GM23248 (cell line): ENCODE measurements around the gene OR11G2. TPM values are rescaled to one million over a fixed set of nuclear protein-coding genes. Genes with fewer than 3 reads are reported as not detected.
"Not testable (repeated sequence)": the region's sequence is repeated elsewhere in the genome, so short reads cannot be mapped to it uniquely, and the experiment has no call there.

Experiments
- DNase-seq: peaks from one replicate; pipeline ENCODE4 v3.0.0-alpha.2; 2015
- H2AFZ ChIP-seq: fragments of 200-600 bp; sonication (generic); 2 replicates; pipeline ENCODE4 v1.6.1; 2016; ENCODE audit warnings: antibody characterized with exemption
- H3F3A ChIP-seq: fragments of 200-600 bp; sonication (generic); 2 replicates; pipeline ENCODE4 v1.6.1; 2016; ENCODE audit warnings: mild to moderate bottlenecking, antibody characterized with exemption, mixed run types; ENCODE audit not compliant: insufficient read depth
- H3K27ac ChIP-seq: fragments of 200-600 bp; sonication (generic); 2 replicates; pipeline ENCODE4 v1.5.1; 2016; ENCODE audit warnings: mild to moderate bottlenecking
- H3K27me3 ChIP-seq: fragments of 200-600 bp; sonication (generic); replicated peaks from 2 replicates; pipeline ENCODE4 v1.6.1; 2016; ENCODE audit warnings: mild to moderate bottlenecking; ENCODE audit not compliant: insufficient read depth
- H3K36me3 ChIP-seq: fragments of 200-600 bp; sonication (generic); 2 replicates; pipeline ENCODE4 v1.6.1; 2016; ENCODE audit warnings: low read depth, mild to moderate bottlenecking
- H3K4me1 ChIP-seq: fragments of 200-600 bp; sonication (generic); 2 replicates; pipeline ENCODE4 v1.6.1; 2016; ENCODE audit warnings: mild to moderate bottlenecking; ENCODE audit not compliant: insufficient read depth
- H3K4me2 ChIP-seq: fragments of 200-600 bp; sonication (generic); one replicate; pipeline ENCODE4 v1.6.1; 2016; ENCODE audit warnings: mild to moderate bottlenecking; ENCODE audit not compliant: unreplicated experiment
- H3K4me3 ChIP-seq: fragments of 200-600 bp; sonication (generic); 2 replicates; pipeline ENCODE4 v1.5.1; 2016; ENCODE audit warnings: mild to moderate bottlenecking
- H3K79me2 ChIP-seq: fragments of 200-600 bp; sonication (generic); 2 replicates; pipeline ENCODE4 v1.6.1; 2016; ENCODE audit warnings: mild to moderate bottlenecking; ENCODE audit not compliant: insufficient read depth
- H3K9ac ChIP-seq: fragments of 200-600 bp; sonication (generic); 2 replicates; pipeline ENCODE4 v1.6.1; 2016; ENCODE audit warnings: mild to moderate bottlenecking
- H3K9me2 ChIP-seq: fragments of 200-600 bp; sonication (generic); 2 replicates; pipeline ENCODE4 v1.6.1; 2016; ENCODE audit warnings: mixed run types, mild to moderate bottlenecking, moderate library complexity; ENCODE audit not compliant: insufficient read depth
- H3K9me3 ChIP-seq: fragments of 200-600 bp; sonication (generic); one replicate; pipeline ENCODE4 v1.6.1; 2017; ENCODE audit warnings: low read depth
- H4K20me1 ChIP-seq: fragments of 200-600 bp; sonication (generic); 2 replicates; pipeline ENCODE4 v1.6.0; 2016; ENCODE audit not compliant: insufficient read depth
- EZH2 ChIP-seq: fragments of 200-600 bp; sonication (generic); IDR thresholded peaks from 2 replicates; pipeline ENCODE4 v1.6.1; 2018; ENCODE audit warnings: antibody characterized with exemption, mild to moderate bottlenecking; ENCODE audit not compliant: insufficient read depth, poor library complexity, severe bottlenecking
- EZH2phosphoT487 ChIP-seq: fragments of 200-600 bp; sonication (generic); IDR thresholded peaks from 2 replicates; pipeline ENCODE4 v1.6.1; 2018; ENCODE audit warnings: antibody characterized with exemption, moderate library complexity, mild to moderate bottlenecking, low read depth; ENCODE audit not compliant: insufficient read depth
- WGBS, 2 experiments: methylation state at CpG; one replicate each; pipeline ENCODE4 v1.1.6; 2015 to 2017; ENCODE audit warnings: low lambda C conversion rate in 2 of 2, low coverage in 1 of 2; ENCODE audit errors: missing lambda C conversion rate in 2 of 2; 5-methylcytosine and 5-hydroxymethylcytosine counted together
- in situ Hi-C: fragments of 300-500 bp; cut with MboI; formaldehyde crosslinking; loops from 2 replicates; pipeline ENCODE4 v1.15.0; 2020
- polyA plus RNA-seq: library from polyadenylated mRNA; unstranded; fragments of >200 nt; fragmentation: Nextera tagmentation; extraction: Ambion mirVana; gene quantifications from 2 replicates; pipeline ENCODE4 v1.2.1, GENCODE V29; 2016
- total RNA-seq: library from RNA; depleted of rRNA; stranded (reverse); fragments of >200 nt; shearing (Covaris generic); gene quantifications from 2 replicates; pipeline ENCODE4 v1.2.3, GENCODE V29; 2014

OR11G2 gene
- total and polyA plus RNA-seq, 2 experiments from 2014 or later = not detected

DNA sequence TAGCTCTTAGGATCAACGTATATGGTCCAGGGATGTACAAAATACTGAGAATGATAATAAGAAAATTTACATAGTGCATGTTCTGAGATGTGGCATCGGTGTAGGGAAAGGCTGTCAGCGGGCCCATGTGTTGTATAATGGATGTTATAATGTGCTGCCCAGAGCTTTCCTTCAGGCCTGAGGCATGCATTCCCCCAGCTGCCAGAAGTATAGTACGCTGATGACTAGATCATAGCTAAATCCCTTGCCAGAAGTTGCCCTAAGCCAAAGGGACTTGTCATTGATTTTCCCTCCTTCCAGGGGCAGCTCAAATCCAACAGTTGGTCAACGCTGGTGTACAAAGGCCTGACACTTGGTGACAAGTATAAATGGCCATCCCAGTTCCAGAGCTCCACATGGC, 6.5 kb upstream of the OR11G2 start:
- in situ Hi-C loops = no loop called here
- peak; percentile 61 for DNase-seq
- Histone ChIP-seq H3K4me2 (no peak overlapping the region), H3F3A (no peaks in the 10 kb centered on the region), H3K4me3 (no peak overlapping the region), H3K36me3 (no peaks in the 10 kb centered on the region), H2AFZ (no peak overlapping the region), H3K4me1 (no peaks in the 10 kb centered on the region), H3K27ac (no peak overlapping the region), H3K27me3 (no peaks in the 10 kb centered on the region), H3K79me2 (no peaks in the 10 kb centered on the region), H4K20me1 (no peaks in the 10 kb centered on the region), H3K9ac (no peak overlapping the region), H3K9me3 (no peaks in the 10 kb centered on the region), H3K9me2 (no peaks in the 10 kb centered on the region)
- 19 to 30% methylated on average over 5 of the region's 5 CpGs for WGBS, 2 experiments
- TF ChIP-seq EZH2 (no peak), EZH2phosphoT487 (no peak)

DNA sequence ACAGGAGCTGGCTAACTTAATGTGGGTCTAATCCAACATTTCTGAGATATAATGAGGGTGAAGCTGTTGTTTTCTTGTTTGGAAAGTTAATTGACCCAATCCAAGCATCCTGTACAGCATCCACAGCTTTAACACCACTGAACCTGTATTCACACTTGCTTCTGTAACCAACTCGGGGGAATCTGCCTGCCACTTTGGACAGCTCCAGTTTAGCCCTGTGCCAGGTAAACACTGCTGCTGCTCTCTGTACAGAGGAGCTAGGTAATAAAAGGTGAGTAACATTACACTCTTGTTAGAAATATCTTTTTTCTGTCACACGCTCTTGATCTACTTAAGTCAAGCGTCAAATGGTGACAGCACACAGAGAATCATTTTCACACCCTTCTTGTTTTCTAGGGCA, 700 bp downstream of the OR11G2 start:
- in situ Hi-C loops = no loop called here
- WGBS, 2 experiments = 42 to 50% methylated on average over 3 of the region's 3 CpGs
- no peaks in the 10 kb centered on the region for H3K36me3 ChIP-seq

DNA sequence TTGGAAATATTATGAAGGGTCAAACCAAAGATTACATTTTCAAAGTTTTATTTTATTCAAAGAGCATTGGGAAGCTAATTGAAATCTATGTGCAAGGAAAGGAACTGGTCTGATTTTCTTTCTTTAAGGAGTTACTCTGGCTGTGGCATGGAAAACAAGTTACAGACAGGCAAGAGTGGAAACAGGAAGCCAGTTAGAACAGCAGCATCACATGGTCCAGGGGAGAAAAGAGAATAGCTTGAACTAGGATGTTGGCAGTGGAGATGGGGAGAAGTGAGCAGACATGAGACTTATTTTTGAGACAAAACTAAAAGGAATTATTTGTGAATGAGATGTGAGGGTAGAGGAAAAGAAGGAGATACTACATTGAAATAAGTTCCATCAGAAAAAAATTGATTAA, 3.4 kb downstream of the OR11G2 start:
- DNase-seq = no peak
- Histone ChIP-seq H4K20me1 (no peaks in the 10 kb centered on the region), H3K36me3 (no peaks in the 10 kb centered on the region), H3K9me2 (no peaks in the 10 kb centered on the region), H3K27me3 (no peaks in the 10 kb centered on the region), H3F3A (no peaks in the 10 kb centered on the region), H3K9me3 (no peaks in the 10 kb centered on the region), H3K4me1 (no peaks in the 10 kb centered on the region), H3K4me3 (no peak overlapping the region), H2AFZ (no peak overlapping the region), H3K4me2 (no peak overlapping the region), H3K27ac (no peak overlapping the region), H3K79me2 (no peaks in the 10 kb centered on the region), H3K9ac (no peak overlapping the region)
- no peak for TF ChIP-seq EZH2
- TF ChIP-seq EZH2phosphoT487 = no peak
- in situ Hi-C loops = no loop called here

More for the DNA sequence above, 700 bp downstream of the OR11G2 start:
- Histone ChIP-seq H3K4me3 (no peak overlapping the region), H3K9me3 (no peaks in the 10 kb centered on the region), H3K9me2 (no peaks in the 10 kb centered on the region), H2AFZ (no peak overlapping the region), H3F3A (no peaks in the 10 kb centered on the region), H3K27me3 (no peaks in the 10 kb centered on the region), H3K4me2 (no peak overlapping the region), H3K4me1 (no peaks in the 10 kb centered on the region), H4K20me1 (no peaks in the 10 kb centered on the region), H3K27ac (no peak overlapping the region), H3K79me2 (no peaks in the 10 kb centered on the region), H3K9ac (no peak overlapping the region)
- TF ChIP-seq EZH2 = no peak
- no peak for TF ChIP-seq EZH2phosphoT487
- no peak for DNase-seq

DNA sequence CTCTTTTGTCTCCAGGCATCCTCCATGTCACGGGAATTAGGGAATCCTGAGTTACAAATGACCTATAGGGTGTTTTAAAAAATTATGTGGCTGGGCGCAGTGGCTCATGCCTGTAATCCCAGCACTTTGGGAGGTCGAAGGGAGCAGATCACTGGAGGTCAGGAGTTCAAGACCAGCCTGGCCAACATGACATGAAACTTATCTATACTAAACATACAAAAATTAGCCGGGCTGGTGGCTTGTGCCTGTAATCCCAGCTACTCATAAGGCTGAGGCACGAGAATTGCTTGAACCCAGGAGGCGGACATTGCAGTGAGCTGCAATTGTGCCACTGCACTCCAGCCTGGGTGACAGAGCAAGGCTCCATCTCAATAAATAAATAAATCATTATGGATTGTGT, 4.5 kb downstream of the OR11G2 start:
- H3K36me3 ChIP-seq, H3K4me3 ChIP-seq, H3K4me2 ChIP-seq, H3F3A ChIP-seq, H4K20me1 ChIP-seq, in situ Hi-C loops, H3K27me3 ChIP-seq, H3K9ac ChIP-seq, H3K4me1 ChIP-seq, DNase-seq, H2AFZ ChIP-seq, H3K9me3 ChIP-seq, H3K79me2 ChIP-seq, H3K9me2 ChIP-seq, H3K27ac ChIP-seq: not testable (repeated sequence)
- 14 to 18% methylated on average over 6 of the region's 6 CpGs for WGBS, 2 experiments

DNA sequence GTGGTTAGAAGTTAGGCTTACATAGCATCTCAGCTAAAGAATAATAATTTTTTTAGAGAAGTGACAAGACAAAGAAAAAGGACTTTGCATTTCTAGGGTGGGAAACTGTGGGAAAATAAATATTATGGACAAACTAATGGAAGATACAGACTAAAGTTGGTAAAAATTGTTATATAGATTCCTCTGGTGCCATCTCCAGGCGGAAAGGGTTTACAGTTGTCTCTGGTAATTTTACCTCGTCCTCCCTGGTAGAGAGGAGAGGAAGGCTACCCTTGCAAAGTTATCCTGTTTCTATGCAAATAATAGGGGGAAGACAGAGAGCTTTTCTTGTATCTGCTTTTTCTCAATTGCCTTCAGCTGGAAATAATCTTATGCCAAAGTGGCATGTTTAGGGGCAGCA, 5.2 kb downstream of the OR11G2 start:
- Histone ChIP-seq H3K27ac (no peak overlapping the region), H3K79me2 (no peaks in the 10 kb centered on the region), H4K20me1 (no peaks in the 10 kb centered on the region), H3K9ac (no peak overlapping the region), H3K27me3 (no peaks in the 10 kb centered on the region), H2AFZ (no peak overlapping the region), H3K4me3 (no peak overlapping the region), H3K36me3 (no peaks in the 10 kb centered on the region), H3K9me2 (no peaks in the 10 kb centered on the region), H3F3A (no peaks in the 10 kb centered on the region), H3K4me1 (no peaks in the 10 kb centered on the region), H3K4me2 (no peak overlapping the region), H3K9me3 (no peaks in the 10 kb centered on the region)
- WGBS, 2 experiments = 2% methylated on average over 2 of the region's 2 CpGs
- in situ Hi-C loops = no loop called here
- TF ChIP-seq EZH2phosphoT487 (no peak), EZH2 (no peak)
- peak; percentile 20 for DNase-seq
